ENCODE data around the gene ALDH1A3. TPM values are rescaled to one million over a fixed set of nuclear protein-coding genes. Genes with fewer than 3 reads are reported as not detected.

Gene ALDH1A3
- total and polyA plus RNA-seq, 2 donors (not counting 1 experiment from before 2014, with no cell fraction given) = not detected

- 84% methylated on average over 6 of the region's 11 CpGs for WGBS (ENCODE audit: insufficient coverage)
- Mint-ChIP-seq H3K9me3 (ENCODE audit: insufficient read depth) (no peaks in the 10 kb centered on the region), H3K4me3 (no peak overlapping the region), H3K27me3 (no peaks in the 10 kb centered on the region), H3K27ac (no peak overlapping the region), H3K4me1 (peaks cover 78% of the 10 kb centered on the region)
- H2AFZ ChIP-seq (ENCODE audit: insufficient read depth, low read depth, low read length, poor library complexity, severe bottlenecking) = no peak overlapping the region
- TF ChIP-seq EZH2 (IDR thresholded peaks at IDR 0.05; ENCODE audit: borderline replicate concordance, insufficient read depth, low read depth, low read length, poor library complexity, severe bottlenecking) = no peak
- TF ChIP-seq CTCF (IDR thresholded peaks at IDR 0.05) = no peak
- peaks cover 0 to 27% of the 10 kb centered on the region in 2 experiments for H3K36me3 ChIP-seq (replicated peaks in 1 of 2; ENCODE audit: control extremely low read depth in 1 of 2, control insufficient read depth in 1 of 2, extremely low read depth in 1 of 2, insufficient read depth in 2 of 2, low read length in 1 of 2)
- H3K4me2 ChIP-seq (replicated peaks; ENCODE audit: low read depth, low read length, poor library complexity, severe bottlenecking) = peak overlapping the region; percentile 24
- intact Hi-C loops (cut with micrococcal nuclease) = loop anchor here (2.0 kb wide), 1 partner anchor 15 kb away; no protein-coding TSS in a partner anchor
- H3K79me2 ChIP-seq (ENCODE audit: control insufficient read depth, insufficient read depth, low read length) = peaks cover 47% of the 10 kb centered on the region
- H3K27me3 ChIP-seq (replicated peaks in 1 of 4; ENCODE audit: control extremely low read depth in 1 of 4, control insufficient read depth in 3 of 4, insufficient read depth in 4 of 4, low read length in 3 of 4) = no peaks in the 10 kb centered on the region
- H3K27ac ChIP-seq (ENCODE audit: low read length in 2 of 2) = no peak overlapping the region
- no peaks in the 10 kb centered on the region for H3K9me3 ChIP-seq (ENCODE audit: control extremely low read depth in 1 of 3, control insufficient read depth in 2 of 3, insufficient read depth in 1 of 3, low read length in 2 of 3)
- peaks cover 53 to 74% of the 10 kb centered on the region in 2 donors for H3K4me1 ChIP-seq (ENCODE audit: control insufficient read depth in 2 of 2, insufficient read depth in 2 of 2, low read length in 2 of 2)
- no peak for ATAC-seq (ENCODE audit: low read depth)
- peaks cover 5% of the 10 kb centered on the region for H4K20me1 ChIP-seq (ENCODE audit: control insufficient read depth, insufficient read depth, low read length, poor library complexity, severe bottlenecking)
- ChIA-PET CTCF (interaction anchor here (0.9 to 6.5 kb wide), 5 partner anchors 8 to 89 kb away, joined by 3 to 72 read pairs (median 9); partner anchors contain the start of gene LRRK1), POLR2A (interaction anchor here (0.8 kb wide), 1 partner anchor 18 kb away, joined by 3 read pairs; no protein-coding TSS in a partner anchor)
- no peak overlapping the region for H3K9ac ChIP-seq (ENCODE audit: low read length)
- H3K4me3 ChIP-seq (ENCODE audit: control extremely low read depth in 1 of 5, extremely low read depth in 1 of 5, insufficient read depth in 1 of 5, low read depth in 2 of 5, low read length in 4 of 5) = no peak overlapping the region
- peak; percentile 40 for DNase-seq
Observed at GRCh38 chr15:100926258-100926657, 46.6 kb downstream of the ALDH1A3 start.

DNA sequence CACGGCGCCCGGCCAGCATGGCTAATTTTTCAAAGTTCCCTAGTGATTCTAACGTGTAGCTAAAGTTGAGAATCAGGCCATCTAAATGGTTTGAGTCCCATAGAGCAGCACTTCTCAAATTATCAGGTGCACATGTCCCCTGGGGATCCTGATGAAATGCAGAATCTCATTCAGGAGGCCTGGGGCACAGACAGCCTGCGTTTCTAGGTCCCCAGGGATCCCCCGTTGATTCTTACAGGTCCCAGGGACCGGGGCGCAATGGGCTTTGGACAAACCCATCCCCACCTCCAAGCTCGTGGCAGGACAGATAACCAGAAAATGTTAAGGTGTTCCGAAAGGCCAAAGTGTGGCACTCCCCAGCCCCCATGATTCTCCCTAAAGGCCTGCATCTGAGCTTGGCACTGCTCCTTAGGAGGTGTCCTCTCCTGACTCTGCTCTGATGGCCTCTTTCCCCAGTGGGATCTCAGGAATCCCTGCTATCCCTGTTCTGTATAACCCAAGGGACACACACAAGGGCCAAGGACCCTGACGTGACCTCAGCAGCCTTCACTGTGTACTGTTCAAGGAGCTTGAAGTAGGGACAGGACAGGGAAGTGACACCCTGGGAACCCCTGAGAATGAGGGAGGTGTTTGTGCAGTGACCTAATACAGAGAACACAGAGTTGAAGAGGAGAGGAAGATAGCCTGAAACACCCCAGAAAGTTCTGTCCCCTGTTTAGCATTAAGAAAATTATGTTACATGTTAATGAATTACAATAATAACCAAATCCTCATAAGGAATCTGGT is 47.5 kb downstream of the ALDH1A3 start:
- H3K36me3 ChIP-seq (replicated peaks in 1 of 2; ENCODE audit: control extremely low read depth in 1 of 2, control insufficient read depth in 1 of 2, extremely low read depth in 1 of 2, insufficient read depth in 2 of 2, low read length in 1 of 2) = peaks cover 0 to 27% of the 10 kb centered on the region in 2 experiments

More for the DNA sequence above, 47.5 kb downstream of the ALDH1A3 start:
- ChIA-PET CTCF (interaction anchor here (0.6 to 6.5 kb wide), 8 partner anchors 9 to 88 kb away, joined by 3 to 72 read pairs (median 3); partner anchors contain the start of gene LRRK1), POLR2A (interaction anchor here (0.8 kb wide), 1 partner anchor 17 kb away, joined by 3 read pairs; no protein-coding TSS in a partner anchor)
- peaks cover 53 to 74% of the 10 kb centered on the region in 2 donors for H3K4me1 ChIP-seq (ENCODE audit: control insufficient read depth in 2 of 2, insufficient read depth in 2 of 2, low read length in 2 of 2)
- H3K27me3 ChIP-seq (replicated peaks in 1 of 4; ENCODE audit: control extremely low read depth in 1 of 4, control insufficient read depth in 3 of 4, insufficient read depth in 4 of 4, low read length in 3 of 4) = no peaks in the 10 kb centered on the region
- Mint-ChIP-seq H3K9me3 (ENCODE audit: insufficient read depth) (no peaks in the 10 kb centered on the region), H3K27ac (peak overlapping the region; percentile 83), H3K4me3 (peak overlapping the region; percentile 60), H3K4me1 (peaks cover 76% of the 10 kb centered on the region), H3K27me3 (no peaks in the 10 kb centered on the region)
- intact Hi-C loops (cut with micrococcal nuclease) = loop anchor here (2.0 kb wide), 1 partner anchor 14 kb away; no protein-coding TSS in a partner anchor
- ATAC-seq (ENCODE audit: low read depth) (peak; percentile 80), DNase-seq (peak; percentile 79)
- no peaks in the 10 kb centered on the region for H3K9me3 ChIP-seq (ENCODE audit: control extremely low read depth in 1 of 3, control insufficient read depth in 2 of 3, insufficient read depth in 1 of 3, low read length in 2 of 3)
- no peak overlapping the region for H2AFZ ChIP-seq (ENCODE audit: insufficient read depth, low read depth, low read length, poor library complexity, severe bottlenecking)
- 16% methylated on average over 11 of the region's 11 CpGs for WGBS (ENCODE audit: insufficient coverage)
- H3K79me2 ChIP-seq (ENCODE audit: control insufficient read depth, insufficient read depth, low read length) = peaks cover 47% of the 10 kb centered on the region
- peak overlapping the region; percentile 14 for H3K9ac ChIP-seq (ENCODE audit: low read length)
- H4K20me1 ChIP-seq (ENCODE audit: control insufficient read depth, insufficient read depth, low read length, poor library complexity, severe bottlenecking) = no peaks in the 10 kb centered on the region
- no peak overlapping the region for H3K4me3 ChIP-seq (ENCODE audit: control extremely low read depth in 1 of 5, extremely low read depth in 1 of 5, insufficient read depth in 1 of 5, low read depth in 2 of 5, low read length in 4 of 5)
- TF ChIP-seq CTCF (IDR thresholded peaks at IDR 0.05) (no peak), EZH2 (IDR thresholded peaks at IDR 0.05; ENCODE audit: borderline replicate concordance, insufficient read depth, low read depth, low read length, poor library complexity, severe bottlenecking) (no peak)
- H3K4me2 ChIP-seq (replicated peaks; ENCODE audit: low read depth, low read length, poor library complexity, severe bottlenecking) = peak overlapping the region; percentile 36
- peak overlapping the region; percentile 11 to 38 for H3K27ac ChIP-seq (ENCODE audit: low read length in 2 of 2)

Data from B cell (primary cell).